Esophagus squamous epithelium (tissue), 4 donors: Measurements from ENCODE around the gene SLC6A3.

Source experiments
- CTCF ChIP-seq, 6 experiments: fragments of 450-650 bp in 4 of 6; fragments of 200-600 bp in 2 of 6; sonication (generic) in 2 of 6; IDR thresholded peaks; one replicate each; pipeline ENCODE4 v1.5.1; 2016 to 2019; ENCODE audit warnings: antibody characterized with exemption in 6 of 6, mild to moderate bottlenecking in 4 of 6, moderate library complexity in 4 of 6
- POLR2A ChIP-seq, 4 donors: fragments of 450-650 bp; IDR thresholded peaks; one replicate each; pipeline ENCODE4 v1.6.1; 2017; ENCODE audit warnings: antibody characterized with exemption in 4 of 4, mild to moderate bottlenecking in 4 of 4, moderate library complexity in 3 of 4

DNA sequence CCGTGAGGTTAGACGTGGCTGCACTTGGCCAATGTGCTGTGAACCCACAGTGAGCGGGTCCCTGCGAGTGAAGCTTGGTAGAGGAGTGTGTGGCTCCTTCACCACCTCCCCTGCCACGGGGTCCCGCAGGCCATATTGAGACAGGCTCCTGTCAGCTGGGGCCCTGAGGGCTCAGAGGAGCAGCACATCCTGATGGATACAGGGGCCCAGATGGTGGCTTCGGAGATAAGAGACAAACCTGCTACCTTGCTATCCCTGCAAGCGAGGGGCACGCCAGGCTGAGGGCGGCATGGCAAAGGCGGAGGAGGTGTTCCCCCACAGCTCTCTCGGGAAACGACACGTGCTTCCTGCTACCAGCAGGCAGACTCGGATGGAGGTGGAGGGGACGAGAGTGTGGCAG lies 33.1 kb downstream of the SLC6A3 start:
- TF ChIP-seq CTCF (IDR thresholded peaks at IDR 0.05) (no peak), POLR2A (IDR thresholded peaks at IDR 0.05) (no peak)
